Measurements from ENCODE around the gene PROM2. TPM values are rescaled to one million over a fixed set of nuclear protein-coding genes. Genes with fewer than 3 reads are reported as not detected.

Gene PROM2
- total RNA-seq, 1 experiment from 2014 or later: 3.1 TPM

DNA sequence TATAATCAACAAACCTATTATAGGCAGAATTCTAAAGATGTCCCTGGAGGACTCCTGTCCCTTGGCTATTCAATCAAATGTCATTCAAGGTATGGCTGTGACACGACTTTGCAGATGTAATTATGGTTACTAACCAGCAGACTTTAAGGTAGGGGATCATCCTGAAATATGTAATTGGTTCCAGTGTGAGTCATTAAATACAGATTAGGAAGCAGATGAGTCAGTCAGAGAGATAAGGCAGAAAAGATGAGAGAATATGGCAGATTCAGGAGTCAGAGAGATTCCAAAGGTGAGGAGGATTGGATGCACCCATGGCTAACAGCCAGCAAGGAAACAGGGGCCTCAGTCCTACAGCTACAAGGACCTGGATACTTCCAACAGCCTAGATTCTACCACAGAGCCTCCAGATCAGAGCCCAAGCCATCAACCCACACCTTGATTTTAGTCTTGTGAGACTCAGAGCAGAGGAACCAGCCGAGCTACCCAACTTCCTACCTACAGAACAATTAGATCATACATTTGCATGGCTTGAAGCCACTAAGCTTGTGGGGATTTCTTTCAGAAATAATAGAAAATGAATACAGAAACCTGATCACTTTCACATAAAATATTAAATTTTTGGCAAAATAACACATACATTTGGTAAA is 11.2 kb upstream of the PROM2 start:
- no peaks in the 10 kb centered on the region for H4K20me1 ChIP-seq (ENCODE audit: control insufficient read depth, insufficient read depth, insufficient read length)
- H2BK20ac ChIP-seq (ENCODE audit: low read depth, low read length, poor library complexity, severe bottlenecking): no peak overlapping the region
- H2AK5ac ChIP-seq (ENCODE audit: insufficient read length, low read length): no peak overlapping the region
- H2BK12ac ChIP-seq (ENCODE audit: insufficient read length, low read depth, low read length): no peak overlapping the region
- no peak overlapping the region for H3K14ac ChIP-seq (ENCODE audit: insufficient read depth, low read length)
- no peak overlapping the region for H3K23ac ChIP-seq (ENCODE audit: insufficient read length, low read depth, low read length)
- H3K9me3 Mint-ChIP-seq: peaks cover 9 to 32% of the 10 kb centered on the region in 2 experiments
- no peak overlapping the region for H3K18ac ChIP-seq (ENCODE audit: insufficient read length, low read depth, low read length)
- DNase-seq: no peak
- H3K4me1 ChIP-seq (ENCODE audit: insufficient read depth, low read length): no peaks in the 10 kb centered on the region
- no peak overlapping the region for H2BK120ac ChIP-seq (ENCODE audit: low read depth, low read length, poor library complexity, severe bottlenecking)
- H3K4me2 ChIP-seq (ENCODE audit: insufficient read depth, insufficient read length, low read length): no peak overlapping the region
- H4K91ac ChIP-seq (ENCODE audit: insufficient read length, low read depth, low read length): no peak overlapping the region
- H2BK5ac ChIP-seq (ENCODE audit: insufficient read length, low read length): no peak overlapping the region
- no peak overlapping the region for H3T11ph ChIP-seq (ENCODE audit: low read length)
- TF ChIP-seq, protein P1, sequence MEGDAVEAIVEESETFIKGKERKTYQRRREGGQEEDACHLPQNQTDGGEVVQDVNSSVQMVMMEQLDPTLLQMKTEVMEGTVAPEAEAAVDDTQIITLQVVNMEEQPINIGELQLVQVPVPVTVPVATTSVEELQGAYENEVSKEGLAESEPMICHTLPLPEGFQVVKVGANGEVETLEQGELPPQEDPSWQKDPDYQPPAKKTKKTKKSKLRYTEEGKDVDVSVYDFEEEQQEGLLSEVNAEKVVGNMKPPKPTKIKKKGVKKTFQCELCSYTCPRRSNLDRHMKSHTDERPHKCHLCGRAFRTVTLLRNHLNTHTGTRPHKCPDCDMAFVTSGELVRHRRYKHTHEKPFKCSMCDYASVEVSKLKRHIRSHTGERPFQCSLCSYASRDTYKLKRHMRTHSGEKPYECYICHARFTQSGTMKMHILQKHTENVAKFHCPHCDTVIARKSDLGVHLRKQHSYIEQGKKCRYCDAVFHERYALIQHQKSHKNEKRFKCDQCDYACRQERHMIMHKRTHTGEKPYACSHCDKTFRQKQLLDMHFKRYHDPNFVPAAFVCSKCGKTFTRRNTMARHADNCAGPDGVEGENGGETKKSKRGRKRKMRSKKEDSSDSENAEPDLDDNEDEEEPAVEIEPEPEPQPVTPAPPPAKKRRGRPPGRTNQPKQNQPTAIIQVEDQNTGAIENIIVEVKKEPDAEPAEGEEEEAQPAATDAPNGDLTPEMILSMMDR (conservative IDR thresholded peaks at IDR 0.05): no peak
- H3K4ac ChIP-seq (ENCODE audit: low read depth, low read length): no peak overlapping the region
- H3K4me3 Mint-ChIP-seq: no peak overlapping the region
- no peaks in the 10 kb centered on the region for H3K27me3 ChIP-seq (ENCODE audit: insufficient read depth, low read length)
- H3K79me2 ChIP-seq (ENCODE audit: insufficient read depth, low read length): no peaks in the 10 kb centered on the region
- H3K79me1 ChIP-seq (ENCODE audit: insufficient read depth, low read depth, low read length, poor library complexity, severe bottlenecking): no peaks in the 10 kb centered on the region
- H3K9me3 ChIP-seq (ENCODE audit: control insufficient read depth, low read depth, low read length): no peaks in the 10 kb centered on the region
- H4K5ac ChIP-seq (ENCODE audit: insufficient read length, low read depth, low read length): no peak overlapping the region
- H3K23me2 ChIP-seq (ENCODE audit: insufficient read length, low read depth, low read length, poor library complexity, severe bottlenecking): no peaks in the 10 kb centered on the region
- no peak overlapping the region for H3K27ac Mint-ChIP-seq
- H3K56ac ChIP-seq (ENCODE audit: insufficient read length, low read depth, low read length): no peak overlapping the region
- no CpG with 5 or more reads among the region's 2 CpGs for WGBS (ENCODE audit: extremely low coverage, insufficient read length, low lambda C conversion rate)
- no peak overlapping the region for H4K8ac ChIP-seq (replicated peaks; ENCODE audit: insufficient read length, low read depth, low read length)
- H3K27ac ChIP-seq (ENCODE audit: insufficient read length, low read depth, low read length): no peak overlapping the region
- no peak overlapping the region for H2AFZ ChIP-seq (ENCODE audit: low read length)
- H2BK15ac ChIP-seq (ENCODE audit: low read depth, low read length): no peak overlapping the region
- no peak overlapping the region for H3K9ac ChIP-seq (ENCODE audit: extremely low read depth, insufficient read length, low read length)
- peaks cover 0 to 6% (median 3%) of the 10 kb centered on the region in 3 experiments; a peak in 3 of 7 replicates for H3K36me3 Mint-ChIP-seq (ENCODE audit: insufficient read depth in 1 of 3, low read depth in 3 of 3)
- peaks cover 4 to 10% of the 10 kb centered on the region in 2 experiments for H3K4me1 Mint-ChIP-seq
- peaks cover 2% of the 10 kb centered on the region for H3K27me3 Mint-ChIP-seq (ENCODE audit: low read depth)
